Measurements from ENCODE around the gene TERF2IP. TPM values are rescaled to one million over a fixed set of nuclear protein-coding genes. Genes with fewer than 3 reads are reported as not detected.

The TERF2IP gene
- total RNA-seq, 3 donors from 2014 or later (not counting 1 experiment from before 2014, with no cell fraction given), result 104 to 125 (median 116) TPM

Other genes starting within 250 kb of the TERF2IP start
- gene CFDP1, start 214.3 kb upstream of the TERF2IP start, total RNA-seq, result 10 to 100 TPM; 32.2 to 38.8 (median 32.3) TPM
- gene TMEM170A, start 183.1 kb upstream of the TERF2IP start, total RNA-seq, result 10 to 100 TPM; 51.5 to 61.0 (median 53.9) TPM
- gene CHST6, start 152.3 kb upstream of the TERF2IP start, total RNA-seq, result not detected
- not detected for gene CHST5, start 111.7 kb upstream of the TERF2IP start, total RNA-seq
- gene TMEM231, start 91.5 kb upstream of the TERF2IP start, total RNA-seq, result 1 to 10 TPM; 2.1 to 2.7 (median 2.4) TPM
- gene GABARAPL2, start 81.4 kb upstream of the TERF2IP start, total RNA-seq, result 10 to 100 TPM; 66.2 to 74.0 (median 71.3) TPM
- 10 to 100 TPM; 63.5 to 65.2 (median 64.8) TPM for gene ADAT1, start 24.5 kb upstream of the TERF2IP start, total RNA-seq
- gene KARS1, start 108 bp upstream of the TERF2IP start, total RNA-seq, result 100 to 1,000 TPM; 102 to 123 (median 114) TPM
- gene CPHXL2, start 29.2 kb downstream of the TERF2IP start, total RNA-seq, result not detected
- gene DUXB, start 53.7 kb downstream of the TERF2IP start, total RNA-seq, result not detected
- gene CPHXL, start 78.7 kb downstream of the TERF2IP start, total RNA-seq, result not detected